Measurements from ENCODE around the gene CDH5.

CDH5 gene

DNA sequence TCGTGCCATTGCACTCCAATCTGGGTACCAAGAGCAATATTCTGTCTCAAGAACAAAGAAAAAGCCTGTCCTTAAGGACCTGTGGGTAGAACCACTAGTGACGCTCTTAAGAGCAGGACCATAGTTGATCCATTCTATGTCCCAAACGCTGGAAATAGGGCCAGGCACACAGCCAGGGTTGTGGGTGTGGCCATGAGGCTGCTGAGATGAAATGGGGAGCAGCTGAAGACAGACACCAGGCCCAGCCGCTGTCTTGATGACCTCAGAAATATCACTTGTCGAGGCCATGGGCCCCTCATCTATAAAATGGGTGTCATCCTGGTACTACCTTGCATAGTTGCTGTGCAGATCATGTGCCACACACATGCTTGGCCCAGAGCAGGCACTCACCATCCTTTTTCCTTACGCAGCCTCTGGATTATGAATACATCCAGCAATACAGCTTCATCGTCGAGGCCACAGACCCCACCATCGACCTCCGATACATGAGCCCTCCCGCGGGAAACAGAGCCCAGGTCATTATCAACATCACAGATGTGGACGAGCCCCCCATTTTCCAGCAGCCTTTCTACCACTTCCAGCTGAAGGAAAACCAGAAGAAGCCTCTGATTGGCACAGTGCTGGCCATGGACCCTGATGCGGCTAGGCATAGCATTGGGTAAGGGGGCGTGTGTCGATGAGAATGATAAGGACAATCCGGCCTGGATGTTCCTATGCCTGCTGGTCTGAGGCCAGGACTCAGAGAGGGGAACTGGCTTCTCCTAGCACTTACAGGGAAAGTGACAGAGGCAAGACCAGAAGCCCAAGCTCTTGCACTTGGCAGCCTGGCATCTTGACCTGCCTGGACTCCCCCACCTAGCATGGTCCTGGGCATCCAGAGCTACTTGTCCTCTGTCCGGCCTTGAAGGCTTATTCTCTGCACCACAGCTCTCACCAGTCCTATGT is 25.5 kb downstream of the CDH5 start:
- DNase-seq (ENCODE audit: low read depth): no peak

GRCh38 chr16:66395806-66396555 is 29.5 kb downstream of the CDH5 start:
- DNase-seq (ENCODE audit: low read depth): no peak

- no peak for DNase-seq (ENCODE audit: low read depth)
Observed at GRCh38 chr16:66397736-66398433, 31.4 kb downstream of the CDH5 start.

DNA sequence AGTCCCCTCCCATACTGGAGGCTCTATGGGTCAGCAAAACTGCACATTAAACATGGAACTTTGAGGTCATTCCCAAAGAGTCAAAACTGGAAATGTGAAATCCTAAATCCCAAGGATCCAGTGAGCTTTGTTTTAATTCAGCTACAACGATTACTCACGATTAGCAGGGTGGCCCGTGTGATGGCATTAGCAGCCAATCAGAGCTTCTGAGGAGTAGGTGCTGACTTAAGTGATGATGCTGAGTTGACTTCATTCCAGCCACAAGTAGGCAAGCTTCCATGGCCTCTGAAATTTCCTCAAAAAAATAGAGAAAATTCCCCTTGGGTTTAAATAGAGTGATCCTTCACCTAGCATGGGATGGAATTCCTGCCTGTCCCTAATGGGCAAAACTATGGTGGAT is 32.5 kb downstream of the CDH5 start:
- DNase-seq (ENCODE audit: low read depth): no peak

DNA sequence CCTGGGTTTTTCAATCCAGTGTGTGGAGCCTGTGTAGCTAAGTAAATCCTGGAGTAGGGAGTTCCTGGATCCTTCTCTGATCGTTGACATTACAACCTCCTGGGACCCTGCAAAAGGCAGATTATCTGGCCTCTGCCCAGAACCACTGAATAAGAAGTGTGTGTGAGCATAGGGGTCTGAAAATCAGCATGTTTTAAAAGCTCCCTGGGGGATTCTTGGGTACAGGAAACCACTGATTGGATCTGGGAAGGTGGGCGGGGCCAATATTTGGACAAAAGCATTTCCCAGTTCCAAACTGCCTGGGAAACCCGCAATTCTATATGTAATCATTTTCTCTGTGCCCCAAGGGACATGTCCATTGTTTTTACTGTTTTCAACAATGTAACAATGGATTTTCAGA is 33.4 kb downstream of the CDH5 start:
- DNase-seq (ENCODE audit: low read depth): no peak

GRCh38 chr16:66400503-66401380 is 34.3 kb downstream of the CDH5 start:
- DNase-seq (ENCODE audit: low read depth): no peak

DNA sequence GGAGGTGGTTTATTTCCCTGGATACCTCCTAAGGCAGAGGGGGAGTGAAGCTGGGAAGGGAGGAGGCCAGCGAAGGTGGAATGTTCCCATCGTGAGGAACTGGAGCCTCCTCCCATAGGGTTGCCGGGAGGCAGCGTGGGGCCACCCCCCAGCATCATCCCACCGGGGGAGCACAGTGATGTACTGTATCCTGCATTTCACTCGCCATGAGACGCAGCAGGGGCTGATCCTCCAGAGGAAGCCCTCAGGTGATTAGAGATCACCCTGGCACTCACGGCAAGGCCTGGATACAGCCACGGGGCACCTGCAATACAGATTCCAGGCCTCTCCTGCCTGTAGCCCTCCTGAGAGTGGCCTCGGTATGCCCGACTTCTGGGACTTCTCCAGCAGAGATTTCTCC is 35.1 kb downstream of the CDH5 start:
- no peak for DNase-seq (ENCODE audit: low read depth)

DNA sequence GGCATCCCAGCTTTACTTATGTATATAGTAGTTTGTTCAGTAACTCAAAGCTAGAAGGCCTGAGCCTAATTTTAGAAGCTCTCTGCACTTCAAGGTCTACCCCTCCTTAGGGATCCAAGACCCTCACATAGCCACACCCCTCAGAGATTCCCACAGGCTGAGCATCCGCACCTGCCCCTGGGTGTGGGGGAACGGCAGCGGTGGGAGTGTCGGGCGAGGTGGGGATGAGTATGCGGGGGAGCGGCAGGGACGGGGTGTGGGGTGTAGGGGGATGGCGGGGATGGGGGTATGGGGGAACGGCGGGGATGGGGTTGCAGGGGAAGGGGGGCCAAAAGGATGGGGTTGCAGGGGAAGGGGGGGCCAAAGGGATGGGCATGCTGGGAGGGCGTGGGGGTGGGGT is 35.7 kb downstream of the CDH5 start:
- no peak for DNase-seq (ENCODE audit: low read depth)

DNA sequence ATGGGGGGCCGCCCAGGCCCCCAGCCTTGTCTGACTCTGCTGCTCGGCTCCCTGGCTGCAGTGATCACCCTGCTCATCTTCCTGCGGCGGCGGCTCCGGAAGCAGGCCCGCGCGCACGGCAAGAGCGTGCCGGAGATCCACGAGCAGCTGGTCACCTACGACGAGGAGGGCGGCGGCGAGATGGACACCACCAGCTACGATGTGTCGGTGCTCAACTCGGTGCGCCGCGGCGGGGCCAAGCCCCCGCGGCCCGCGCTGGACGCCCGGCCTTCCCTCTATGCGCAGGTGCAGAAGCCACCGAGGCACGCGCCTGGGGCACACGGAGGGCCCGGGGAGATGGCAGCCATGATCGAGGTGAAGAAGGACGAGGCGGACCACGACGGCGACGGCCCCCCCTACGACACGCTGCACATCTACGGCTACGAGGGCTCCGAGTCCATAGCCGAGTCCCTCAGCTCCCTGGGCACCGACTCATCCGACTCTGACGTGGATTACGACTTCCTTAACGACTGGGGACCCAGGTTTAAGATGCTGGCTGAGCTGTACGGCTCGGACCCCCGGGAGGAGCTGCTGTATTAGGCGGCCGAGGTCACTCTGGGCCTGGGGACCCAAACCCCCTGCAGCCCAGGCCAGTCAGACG is 36.2 kb downstream of the CDH5 start:
- DNase-seq (ENCODE audit: low read depth): no peak

DNA sequence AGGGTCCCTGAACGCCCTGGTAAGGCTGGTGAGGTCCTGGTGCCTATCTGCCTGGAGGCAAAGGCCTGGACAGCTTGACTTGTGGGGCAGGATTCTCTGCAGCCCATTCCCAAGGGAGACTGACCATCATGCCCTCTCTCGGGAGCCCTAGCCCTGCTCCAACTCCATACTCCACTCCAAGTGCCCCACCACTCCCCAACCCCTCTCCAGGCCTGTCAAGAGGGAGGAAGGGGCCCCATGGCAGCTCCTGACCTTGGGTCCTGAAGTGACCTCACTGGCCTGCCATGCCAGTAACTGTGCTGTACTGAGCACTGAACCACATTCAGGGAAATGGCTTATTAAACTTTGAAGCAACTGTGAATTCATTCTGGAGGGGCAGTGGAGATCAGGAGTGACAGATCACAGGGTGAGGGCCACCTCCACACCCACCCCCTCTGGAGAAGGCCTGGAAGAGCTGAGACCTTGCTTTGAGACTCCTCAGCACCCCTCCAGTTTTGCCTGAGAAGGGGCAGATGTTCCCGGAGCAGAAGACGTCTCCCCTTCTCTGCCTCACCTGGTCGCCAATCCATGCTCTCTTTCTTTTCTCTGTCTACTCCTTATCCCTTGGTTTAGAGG is 37.1 kb downstream of the CDH5 start:
- DNase-seq (ENCODE audit: low read depth): no peak

DNA sequence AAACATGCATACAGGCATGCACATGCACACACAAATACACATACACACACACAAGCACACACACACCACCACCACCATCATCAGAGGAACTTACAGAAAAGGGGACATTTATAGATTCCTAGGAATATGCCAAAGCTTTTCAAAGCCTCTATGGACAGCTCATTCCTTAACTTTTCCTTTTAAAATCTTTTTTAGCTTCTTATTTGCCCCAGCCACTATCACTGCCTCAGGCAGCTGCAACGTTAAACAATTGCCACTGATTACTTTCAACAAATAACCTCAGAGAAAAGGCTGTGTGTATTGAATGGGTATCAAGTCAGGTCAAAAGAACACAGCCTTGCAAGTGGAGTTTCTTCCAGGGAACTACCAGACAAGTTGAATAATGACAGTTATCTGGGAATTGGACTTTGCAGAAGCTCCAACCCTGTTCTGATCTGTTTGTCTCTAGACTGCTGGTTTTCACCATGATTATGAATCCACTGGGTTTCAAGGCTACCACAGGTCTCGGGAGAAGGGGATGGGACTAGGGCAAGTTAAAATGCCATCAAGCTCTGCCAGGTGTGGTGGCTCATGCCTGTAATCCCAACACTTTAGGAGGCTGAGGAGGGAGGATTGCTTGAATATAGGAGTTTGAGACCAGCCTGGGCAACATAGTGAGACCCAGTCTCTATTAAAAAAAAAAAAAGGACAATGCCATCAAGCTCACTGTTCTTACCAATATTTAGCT is 38.7 kb downstream of the CDH5 start:
- DNase-seq (ENCODE audit: low read depth): no peak

GRCh38 chr16:66406534-66407221 is 40.2 kb downstream of the CDH5 start:
- DNase-seq (ENCODE audit: low read depth): peak; percentile 84

- no peak for DNase-seq (ENCODE audit: low read depth)
Observed at GRCh38 chr16:66408163-66409048, 41.9 kb downstream of the CDH5 start.

- DNase-seq (ENCODE audit: low read depth): no peak
Observed at GRCh38 chr16:66409156-66409555, 42.7 kb downstream of the CDH5 start.

DNA sequence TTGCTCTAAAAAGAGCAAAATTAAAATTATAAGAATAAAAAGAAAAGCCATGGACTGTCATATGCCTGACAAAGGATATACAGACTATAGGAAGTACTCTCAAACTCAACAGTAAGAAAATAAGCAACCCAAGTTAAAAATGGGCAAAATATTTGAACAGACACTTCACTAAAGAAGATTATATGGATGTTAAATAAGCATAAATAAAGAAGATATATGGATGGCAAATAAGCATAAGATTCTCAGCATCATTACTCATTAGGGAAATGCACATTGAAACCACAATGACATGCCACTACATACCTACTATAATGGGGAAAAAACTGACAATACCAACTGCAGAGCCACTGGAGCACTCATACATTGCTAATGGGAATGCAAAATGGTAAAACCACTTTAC is 45.7 kb downstream of the CDH5 start:
- DNase-seq (ENCODE audit: low read depth): no peak

DNA sequence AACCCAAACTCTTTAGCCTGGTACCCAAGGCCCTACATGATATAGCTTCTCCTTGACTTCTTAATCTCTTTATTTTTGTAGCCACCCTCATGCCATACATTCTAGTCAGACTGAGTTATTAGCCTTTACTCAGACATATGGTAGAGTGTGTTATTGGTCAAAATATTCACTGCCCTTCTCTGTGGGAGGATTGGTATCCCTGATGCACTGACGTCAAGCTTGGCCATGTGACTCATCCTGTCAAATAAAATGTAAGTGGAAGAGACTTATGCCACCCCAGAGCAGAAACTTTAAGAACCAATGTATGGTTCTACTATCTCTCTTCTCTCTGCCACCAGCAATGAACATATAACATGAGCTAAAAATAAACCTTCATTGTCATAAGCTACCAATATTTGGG is 48.4 kb downstream of the CDH5 start:
- no peak for DNase-seq (ENCODE audit: low read depth)

GRCh38 chr16:66416136-66416535 is 49.6 kb downstream of the CDH5 start:
- no peak for DNase-seq (ENCODE audit: low read depth)

DNA sequence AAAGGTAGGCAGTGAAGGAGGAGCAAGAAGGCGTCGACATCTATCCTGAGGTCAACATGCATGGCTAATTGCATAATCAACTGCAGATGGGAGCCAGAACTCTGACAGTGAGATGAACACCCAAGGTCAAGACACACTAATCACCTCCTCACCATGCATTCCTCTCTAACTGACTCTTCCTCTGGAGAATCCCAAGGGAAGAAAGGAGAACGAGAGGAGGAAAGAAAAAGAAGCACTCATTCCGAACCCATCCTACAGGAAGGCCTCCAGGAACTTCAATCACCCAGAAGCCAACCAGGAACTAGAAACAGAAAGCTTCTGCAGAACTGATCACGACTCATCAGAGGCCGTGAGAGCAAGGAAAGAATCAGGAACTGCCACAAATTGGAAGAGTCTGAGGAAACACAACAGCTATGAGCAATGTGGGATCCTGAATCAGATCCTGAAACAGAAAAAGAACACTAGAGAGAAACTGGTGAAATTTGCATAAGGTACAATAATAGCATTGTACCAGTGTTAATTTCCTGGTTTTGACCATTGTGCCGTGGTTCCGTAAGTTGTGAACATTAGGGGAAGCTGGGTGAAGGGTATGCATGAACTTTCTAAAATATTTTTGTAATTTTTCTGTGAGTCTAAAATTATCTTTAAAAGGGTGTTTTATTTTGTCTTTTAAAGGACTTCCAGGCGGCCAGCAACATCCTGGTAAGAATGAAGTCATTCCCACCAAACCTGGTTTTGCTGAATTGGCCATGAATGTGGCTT is 50.6 kb downstream of the CDH5 start:
- no peak for DNase-seq (ENCODE audit: low read depth)
